ENCODE data around the gene JOSD1. TPM values are rescaled to one million over a fixed set of nuclear protein-coding genes. Genes with fewer than 3 reads are reported as not detected.
A peak's percentile ranks its signal among the peaks of the same experiment; 100 is the strongest.

Gene JOSD1
- total RNA-seq, 1 experiment from 2014 or later, result 19.2 TPM

DNA sequence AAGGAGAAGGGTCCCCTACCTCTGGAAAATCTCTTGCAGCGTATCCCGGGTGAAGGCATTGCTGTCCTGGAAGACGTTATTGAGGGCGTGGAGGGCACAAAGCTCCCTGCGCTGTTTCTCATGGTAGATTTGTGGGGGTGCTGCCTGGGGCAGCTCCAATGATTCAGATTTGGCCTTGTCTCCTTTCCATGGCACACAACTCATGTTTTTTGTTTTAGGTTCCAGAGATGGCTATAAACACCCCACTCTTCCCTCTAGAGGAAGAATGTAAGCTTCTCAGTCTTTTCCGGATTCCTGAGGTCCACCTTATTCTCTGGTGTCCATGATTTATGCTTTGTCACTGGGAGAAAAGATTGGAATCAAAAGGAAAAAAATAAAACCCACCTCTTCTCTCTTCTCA, 959 bp downstream of the JOSD1 start:
- Histone ChIP-seq H3K79me2 (ENCODE audit: insufficient read depth, low read length) (peaks cover 9% of the 10 kb centered on the region), H3K79me1 (ENCODE audit: insufficient read depth, low read depth, low read length, poor library complexity, severe bottlenecking) (no peaks in the 10 kb centered on the region), H2AK5ac (ENCODE audit: insufficient read length, low read length) (no peak overlapping the region), H3K4me1 (ENCODE audit: insufficient read depth, low read length) (peaks cover 9% of the 10 kb centered on the region), H4K8ac (replicated peaks; ENCODE audit: insufficient read length, low read depth, low read length) (no peak overlapping the region), H2BK5ac (ENCODE audit: insufficient read length, low read length) (no peak overlapping the region), H2BK120ac (ENCODE audit: low read depth, low read length, poor library complexity, severe bottlenecking) (no peak overlapping the region), H3K23me2 (ENCODE audit: insufficient read length, low read depth, low read length, poor library complexity, severe bottlenecking) (peaks cover 11% of the 10 kb centered on the region), H3K27ac (ENCODE audit: insufficient read length, low read depth, low read length) (no peak overlapping the region), H3K27me3 (ENCODE audit: insufficient read depth, low read length) (no peaks in the 10 kb centered on the region), H2BK12ac (ENCODE audit: insufficient read length, low read depth, low read length) (no peak overlapping the region), H2BK15ac (ENCODE audit: low read depth, low read length) (no peak overlapping the region), H3K4me2 (ENCODE audit: insufficient read depth, insufficient read length, low read length) (peak overlapping the region; percentile 72), H3T11ph (ENCODE audit: low read length) (no peak overlapping the region), H3K9ac (ENCODE audit: extremely low read depth, insufficient read length, low read length) (peak overlapping the region; percentile 50), H3K9me3 (ENCODE audit: control insufficient read depth, low read depth, low read length) (no peaks in the 10 kb centered on the region), H3K56ac (ENCODE audit: insufficient read length, low read depth, low read length) (no peak overlapping the region), H4K5ac (ENCODE audit: insufficient read length, low read depth, low read length) (no peak overlapping the region), H3K14ac (ENCODE audit: insufficient read depth, low read length) (no peak overlapping the region), H3K23ac (ENCODE audit: insufficient read length, low read depth, low read length) (no peak overlapping the region), H4K91ac (ENCODE audit: insufficient read length, low read depth, low read length) (no peak overlapping the region), H2BK20ac (ENCODE audit: low read depth, low read length, poor library complexity, severe bottlenecking) (no peak overlapping the region), H3K4ac (ENCODE audit: low read depth, low read length) (no peak overlapping the region), H3K18ac (ENCODE audit: insufficient read length, low read depth, low read length) (no peak overlapping the region), H2AFZ (ENCODE audit: low read length) (no peak overlapping the region), H4K20me1 (ENCODE audit: control insufficient read depth, insufficient read depth, insufficient read length) (no peaks in the 10 kb centered on the region)
- Mint-ChIP-seq H3K4me1 (peaks cover 45 to 56% of the 10 kb centered on the region in 2 experiments), H3K36me3 (ENCODE audit: insufficient read depth in 1 of 3, low read depth in 3 of 3) (peaks cover 7 to 26% (median 8%) of the 10 kb centered on the region in 3 experiments; a peak in 6 of 7 replicates), H3K9me3 (no peaks in the 10 kb centered on the region), H3K27ac (peak overlapping the region in 1 of 3 experiments; percentile 83; a peak in 2 of 7 replicates), H3K27me3 (ENCODE audit: low read depth) (no peaks in the 10 kb centered on the region; the same call in 1 of the 2 replicates), H3K4me3 (peak overlapping the region; percentile 93 to 99)
- TF ChIP-seq, protein P1, sequence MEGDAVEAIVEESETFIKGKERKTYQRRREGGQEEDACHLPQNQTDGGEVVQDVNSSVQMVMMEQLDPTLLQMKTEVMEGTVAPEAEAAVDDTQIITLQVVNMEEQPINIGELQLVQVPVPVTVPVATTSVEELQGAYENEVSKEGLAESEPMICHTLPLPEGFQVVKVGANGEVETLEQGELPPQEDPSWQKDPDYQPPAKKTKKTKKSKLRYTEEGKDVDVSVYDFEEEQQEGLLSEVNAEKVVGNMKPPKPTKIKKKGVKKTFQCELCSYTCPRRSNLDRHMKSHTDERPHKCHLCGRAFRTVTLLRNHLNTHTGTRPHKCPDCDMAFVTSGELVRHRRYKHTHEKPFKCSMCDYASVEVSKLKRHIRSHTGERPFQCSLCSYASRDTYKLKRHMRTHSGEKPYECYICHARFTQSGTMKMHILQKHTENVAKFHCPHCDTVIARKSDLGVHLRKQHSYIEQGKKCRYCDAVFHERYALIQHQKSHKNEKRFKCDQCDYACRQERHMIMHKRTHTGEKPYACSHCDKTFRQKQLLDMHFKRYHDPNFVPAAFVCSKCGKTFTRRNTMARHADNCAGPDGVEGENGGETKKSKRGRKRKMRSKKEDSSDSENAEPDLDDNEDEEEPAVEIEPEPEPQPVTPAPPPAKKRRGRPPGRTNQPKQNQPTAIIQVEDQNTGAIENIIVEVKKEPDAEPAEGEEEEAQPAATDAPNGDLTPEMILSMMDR (conservative IDR thresholded peaks at IDR 0.05), result no peak
- no CpG with 5 or more reads among the region's 6 CpGs for WGBS (ENCODE audit: extremely low coverage, insufficient read length, low lambda C conversion rate)
- DNase-seq, result no peak
